ENCODE results near the gene GAB2.

The GAB2 gene

DNA sequence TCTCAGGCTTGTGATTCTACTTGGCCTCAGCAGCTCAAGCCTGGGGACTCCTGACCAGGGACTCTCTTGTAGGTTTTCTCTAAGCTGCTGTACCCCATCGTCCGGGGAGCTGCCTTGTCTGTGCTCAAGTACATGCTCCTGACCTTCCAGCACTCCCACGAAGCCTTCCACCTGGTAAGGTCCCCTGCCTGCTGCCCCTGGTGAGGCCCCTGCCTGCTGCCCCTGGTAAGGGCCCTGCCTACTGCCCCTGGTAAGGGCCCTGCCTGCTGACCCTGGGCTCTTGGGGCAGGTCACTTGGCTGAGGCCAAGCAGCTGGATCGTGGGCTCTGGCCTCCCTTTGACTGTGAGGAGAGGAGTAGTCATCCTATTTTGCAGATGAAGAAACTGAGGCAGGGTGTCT is 217.6 kb downstream of the GAB2 start:
- no peak for DNase-seq

DNA sequence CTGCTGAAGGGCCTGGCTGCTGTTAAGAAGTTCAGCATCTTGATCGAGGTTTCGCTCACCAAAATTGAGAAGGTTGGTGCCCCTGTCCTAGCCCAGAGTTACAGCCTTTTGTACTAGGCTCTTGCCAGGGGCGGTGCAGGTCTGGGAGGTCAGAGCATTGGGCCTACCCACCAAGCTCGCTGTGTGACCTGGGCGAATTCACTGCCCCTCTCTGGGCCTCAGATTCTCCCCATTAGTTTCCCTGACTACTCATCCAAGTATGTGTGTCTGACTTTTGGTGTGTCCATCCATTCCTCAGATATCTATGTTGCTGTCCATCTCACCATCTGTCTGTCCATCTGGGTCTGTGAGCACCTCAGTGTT is 218.0 kb downstream of the GAB2 start:
- DNase-seq: no peak

DNA sequence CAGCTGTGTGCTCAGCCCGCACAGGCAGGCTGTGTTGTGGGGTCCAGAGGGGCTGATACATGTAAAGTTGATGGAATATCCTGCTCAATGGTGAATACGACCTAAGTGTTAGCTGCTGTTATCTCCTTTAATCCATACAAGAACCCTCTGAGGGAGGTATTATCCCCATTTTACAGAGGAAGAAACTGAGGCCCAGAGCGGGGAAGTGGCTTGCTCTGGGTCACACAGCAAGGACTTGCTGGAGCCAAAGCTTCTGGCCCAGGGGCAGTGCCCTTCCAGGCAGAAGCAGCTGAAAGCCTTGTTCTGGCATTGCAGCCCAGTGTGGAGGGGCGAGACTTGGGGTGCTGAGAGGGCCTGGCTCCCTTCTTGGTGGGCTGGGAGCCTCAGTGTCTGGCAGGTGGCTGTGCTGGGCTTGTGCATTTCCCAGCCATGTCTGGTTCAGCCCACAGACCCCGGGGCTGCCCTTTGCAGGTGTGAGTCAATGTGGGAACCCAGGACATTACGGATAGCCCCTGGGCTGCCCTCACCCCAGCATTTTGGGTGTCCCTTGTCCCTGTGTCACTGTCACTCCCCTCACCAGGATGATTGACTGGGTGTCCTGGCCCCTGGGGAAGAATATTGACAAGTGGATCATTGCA is 218.5 kb downstream of the GAB2 start:
- no peak for DNase-seq

DNA sequence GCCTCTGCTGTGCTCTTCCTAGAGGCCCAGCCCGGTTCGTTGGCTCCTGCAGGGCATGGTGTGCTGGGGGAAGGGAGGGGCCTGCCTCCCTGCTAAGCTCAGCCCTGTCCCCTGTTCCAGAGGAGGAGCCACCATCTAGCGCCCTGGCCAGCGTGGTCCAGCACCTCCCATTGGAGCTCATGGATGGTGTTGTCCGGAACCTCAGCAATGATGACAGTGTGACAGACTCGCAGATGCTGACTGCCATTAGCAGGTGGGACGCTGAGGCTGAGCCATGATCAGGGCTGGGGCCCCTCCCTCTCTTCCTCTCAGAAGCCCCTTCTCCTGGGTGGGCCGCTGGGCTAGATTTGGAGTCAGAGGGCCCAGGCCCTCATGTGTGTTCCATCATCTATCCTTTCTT is 219.8 kb downstream of the GAB2 start:
- DNase-seq: no peak

DNA sequence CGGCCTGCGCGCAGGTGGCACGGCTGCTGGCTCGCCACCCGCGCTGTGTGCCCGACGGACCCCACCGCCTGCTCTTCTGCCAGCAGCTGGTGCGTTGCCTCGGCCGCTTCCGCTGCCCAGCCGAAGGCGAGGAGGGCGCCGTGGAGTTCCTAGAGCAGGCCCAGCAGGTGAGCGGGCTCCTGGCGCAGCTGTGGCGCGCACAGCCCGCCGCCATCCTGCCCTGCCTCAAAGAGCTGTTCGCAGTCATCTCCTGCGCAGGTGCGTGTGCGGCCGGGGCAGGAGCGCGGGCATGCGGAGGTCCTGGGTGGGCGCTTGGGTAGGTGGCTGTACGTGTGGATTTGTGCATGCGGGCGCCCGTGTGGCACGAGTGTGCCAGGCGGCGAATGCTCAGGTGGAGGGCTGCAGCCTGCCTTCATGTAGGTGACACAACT is 220.9 kb downstream of the GAB2 start:
- no peak for DNase-seq

DNA sequence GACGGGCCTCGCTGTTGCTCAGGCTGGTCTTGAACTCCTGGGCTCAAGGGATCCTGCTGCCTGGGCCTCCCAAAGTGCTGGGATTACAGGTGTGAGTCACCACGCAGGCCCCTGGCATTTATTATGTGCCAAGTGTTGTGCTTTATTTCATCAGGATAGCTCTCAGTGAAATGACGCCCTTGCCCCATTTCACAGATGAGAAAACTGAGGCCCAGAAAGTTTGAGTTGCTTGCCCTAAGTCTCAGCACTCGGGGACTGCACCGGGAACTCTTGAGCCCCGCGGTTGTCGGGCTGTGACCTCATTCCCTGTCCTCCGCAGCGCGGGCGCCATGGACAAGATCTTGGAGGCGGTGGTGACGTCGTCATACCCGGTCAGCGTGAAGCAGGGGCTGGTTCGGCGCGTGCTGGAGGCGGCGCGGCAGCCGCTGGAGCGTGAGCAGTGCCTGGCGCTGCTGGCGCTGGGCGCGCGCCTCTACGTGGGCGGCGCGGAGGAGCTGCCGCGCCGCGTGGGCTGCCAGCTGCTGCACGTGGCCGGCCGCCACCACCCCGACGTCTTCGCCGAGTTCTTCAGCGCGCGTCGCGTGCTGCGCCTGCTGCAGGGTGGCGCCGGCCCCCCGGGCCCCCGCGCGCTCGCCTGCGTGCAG is 221.6 kb downstream of the GAB2 start:
- no peak for DNase-seq

DNA sequence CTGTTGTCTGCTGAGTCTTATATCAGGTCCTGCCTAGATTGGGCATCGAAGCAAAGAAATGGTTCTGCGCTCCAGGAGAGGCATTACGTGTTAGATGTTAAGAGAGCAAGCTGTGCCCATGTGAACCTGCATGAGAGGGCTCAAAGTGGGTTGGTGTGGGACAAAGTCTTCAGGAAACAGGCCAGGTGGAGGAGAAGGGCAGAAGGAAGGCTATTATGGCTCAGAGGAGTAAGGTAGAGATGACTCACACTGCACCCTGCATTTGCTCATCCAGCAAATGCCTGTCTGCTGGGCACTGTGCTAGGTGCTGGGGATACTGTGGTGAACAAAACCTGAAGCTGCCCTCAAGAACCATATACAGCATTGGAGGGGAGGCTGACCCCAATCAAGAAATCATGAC is 223.1 kb downstream of the GAB2 start:
- no peak for DNase-seq

DNA sequence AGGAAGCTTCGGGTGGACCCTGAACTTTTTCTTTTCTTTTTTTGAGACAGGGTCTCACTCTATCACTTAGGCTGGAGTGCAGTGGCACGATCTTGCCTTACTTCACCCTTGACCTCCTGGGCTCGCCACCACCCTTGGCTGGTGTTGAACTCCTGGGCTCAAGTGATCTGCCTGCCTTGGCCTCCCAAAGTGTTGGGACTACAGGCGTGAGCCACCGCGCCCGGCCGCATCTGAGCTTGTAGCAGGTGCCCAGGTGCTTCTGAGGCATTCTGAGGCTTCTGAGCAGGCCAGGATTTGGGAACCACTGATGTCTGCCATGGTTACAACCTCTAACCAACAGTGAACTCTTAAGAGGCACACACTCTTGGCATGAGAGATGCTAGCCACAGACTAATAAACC is 223.8 kb downstream of the GAB2 start:
- no peak for DNase-seq

DNA sequence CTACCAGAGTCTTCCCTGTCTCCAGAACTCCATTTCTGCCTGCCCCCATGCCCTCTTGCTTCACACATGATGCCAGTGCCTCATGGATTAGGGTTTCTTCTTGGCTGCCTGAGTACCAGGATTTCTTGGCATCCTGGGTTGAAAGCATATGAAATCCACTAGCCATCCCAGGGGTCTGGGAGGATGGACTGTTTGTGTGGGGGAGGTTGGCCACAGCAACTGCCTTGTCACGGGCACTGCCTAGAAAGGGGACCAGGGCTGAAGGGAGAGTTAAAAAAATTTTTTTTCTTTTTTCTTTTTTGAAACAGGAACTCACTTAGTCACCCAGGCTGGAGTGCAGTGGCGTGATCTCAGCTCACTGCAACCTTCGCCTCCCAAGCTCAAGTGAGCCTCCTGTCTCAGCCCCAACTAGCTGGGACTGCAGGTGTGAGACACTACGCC is 224.7 kb downstream of the GAB2 start:
- DNase-seq: peak; percentile 22

DNA sequence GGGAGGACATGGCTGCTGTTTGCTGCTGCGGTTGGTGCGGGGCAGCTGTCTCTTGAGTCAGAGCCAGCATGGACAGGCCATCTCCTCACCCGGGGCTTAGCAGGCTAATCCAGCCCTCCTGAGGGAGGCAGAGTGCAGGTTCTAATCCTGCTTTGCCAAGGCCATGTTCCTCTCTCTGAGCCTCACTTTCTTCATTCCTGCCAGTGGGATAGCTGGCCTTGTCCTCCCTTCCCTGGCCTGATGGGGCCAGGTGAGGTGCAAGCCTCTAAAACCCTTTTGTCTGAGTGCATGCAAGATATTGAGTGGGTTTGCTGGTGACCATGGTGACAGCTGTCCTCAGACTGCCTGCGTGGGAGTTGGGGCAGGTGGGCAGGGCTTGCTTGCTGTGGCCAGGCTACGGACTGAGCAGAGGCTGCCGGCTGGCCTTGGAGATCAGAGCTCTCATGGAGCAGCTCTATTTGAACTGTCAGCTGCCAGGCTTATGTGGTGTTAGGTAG is 225.3 kb downstream of the GAB2 start:
- DNase-seq: no peak

DNA sequence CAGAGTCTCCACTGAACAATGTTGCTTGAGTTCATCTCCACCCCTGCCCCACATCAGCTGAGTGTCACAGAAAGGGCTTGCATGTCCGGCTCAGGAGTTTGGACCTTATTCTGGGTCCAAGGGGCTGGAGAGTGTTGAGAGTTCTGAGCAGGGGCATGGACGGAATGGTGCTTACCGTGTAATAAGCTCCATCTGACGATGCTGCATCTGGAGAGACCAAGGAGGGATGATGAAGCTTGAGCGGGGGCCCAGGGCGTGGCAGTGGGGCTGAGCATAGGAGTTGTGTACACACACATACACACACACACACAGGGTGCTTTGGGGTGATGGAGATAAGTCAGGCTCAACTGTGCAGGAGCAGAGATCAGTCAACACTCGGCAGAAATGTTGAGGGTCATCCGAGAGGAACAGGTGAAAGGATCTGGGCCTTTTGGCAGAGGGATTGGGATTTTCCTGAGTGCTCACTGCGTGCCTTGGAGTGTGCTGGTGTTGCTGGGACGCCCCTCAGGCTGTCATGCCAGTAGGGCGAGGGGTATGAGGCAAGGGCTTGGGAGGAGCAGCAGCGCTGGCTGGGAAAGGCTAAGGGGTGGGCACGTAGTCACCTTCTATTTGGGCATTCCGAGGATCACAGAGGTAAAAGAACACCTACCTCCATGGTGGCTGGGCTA is 226.6 kb downstream of the GAB2 start:
- no peak for DNase-seq

DNA sequence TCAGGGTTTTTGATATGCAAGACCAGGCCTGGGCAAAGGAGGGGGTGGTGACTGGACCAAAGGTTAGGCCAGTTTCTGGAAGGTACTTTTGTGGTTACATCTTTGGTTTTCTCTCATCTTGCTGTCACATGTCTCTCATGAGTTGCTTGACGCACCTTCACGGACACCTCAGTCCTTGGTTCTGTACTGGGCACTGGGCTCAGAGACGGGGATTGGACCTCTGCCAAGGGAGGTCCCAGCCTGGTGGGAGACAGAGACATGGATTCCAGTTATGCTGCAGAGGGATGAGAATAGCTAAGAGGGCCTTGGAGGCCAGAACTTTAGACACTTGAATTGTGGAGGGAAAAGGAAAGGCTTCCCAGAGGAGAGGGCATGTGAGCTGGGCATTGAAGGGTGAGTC is 227.2 kb downstream of the GAB2 start:
- no peak for DNase-seq

DNA sequence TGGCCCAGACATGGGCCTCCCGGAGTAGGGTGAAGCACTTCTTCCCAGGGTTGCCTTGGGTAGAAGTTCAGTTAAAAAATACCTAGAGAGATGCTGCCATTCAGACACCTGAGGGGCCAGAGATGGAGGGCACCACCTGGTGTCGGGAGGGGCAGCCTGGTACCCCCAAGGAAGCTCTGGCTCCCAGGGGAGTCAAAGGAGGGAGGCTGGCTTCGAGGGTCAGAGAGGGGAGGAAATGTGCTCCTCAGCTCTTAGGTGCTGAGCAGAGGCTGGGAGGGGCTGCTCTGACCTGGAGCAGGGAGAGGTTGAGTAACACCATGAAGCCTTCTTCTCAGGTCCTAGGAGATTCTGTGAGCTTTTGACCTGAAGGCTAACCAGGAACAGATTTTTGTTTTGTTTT is 227.8 kb downstream of the GAB2 start:
- DNase-seq: no peak

DNA sequence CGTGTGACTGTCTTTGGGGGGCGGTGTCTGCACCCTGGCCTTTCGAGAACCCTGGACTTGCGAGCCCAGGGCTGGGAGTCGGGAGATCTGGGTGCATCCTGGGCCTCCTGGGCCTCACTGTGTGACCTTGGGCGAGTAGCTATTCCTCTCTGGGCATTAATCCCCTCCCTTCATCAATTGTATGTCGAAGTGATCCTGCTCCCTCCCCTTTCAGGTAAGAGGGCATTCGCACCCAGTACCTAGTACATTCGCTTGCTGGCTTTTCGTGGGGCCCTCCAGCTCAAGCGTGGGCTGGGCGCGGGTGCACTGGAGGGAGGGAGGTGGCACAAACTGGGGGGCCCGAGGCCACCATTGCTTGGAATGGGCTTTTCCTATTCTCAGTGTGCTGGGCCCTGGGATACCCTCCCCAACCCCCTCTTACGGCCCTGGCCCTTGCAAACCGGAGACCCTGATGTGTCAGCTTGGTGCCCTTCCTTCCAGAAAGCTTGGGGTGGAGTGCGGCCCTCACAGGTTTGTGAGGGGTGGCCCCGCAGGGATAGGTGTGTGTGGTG is 228.4 kb downstream of the GAB2 start:
- no peak for DNase-seq

DNA sequence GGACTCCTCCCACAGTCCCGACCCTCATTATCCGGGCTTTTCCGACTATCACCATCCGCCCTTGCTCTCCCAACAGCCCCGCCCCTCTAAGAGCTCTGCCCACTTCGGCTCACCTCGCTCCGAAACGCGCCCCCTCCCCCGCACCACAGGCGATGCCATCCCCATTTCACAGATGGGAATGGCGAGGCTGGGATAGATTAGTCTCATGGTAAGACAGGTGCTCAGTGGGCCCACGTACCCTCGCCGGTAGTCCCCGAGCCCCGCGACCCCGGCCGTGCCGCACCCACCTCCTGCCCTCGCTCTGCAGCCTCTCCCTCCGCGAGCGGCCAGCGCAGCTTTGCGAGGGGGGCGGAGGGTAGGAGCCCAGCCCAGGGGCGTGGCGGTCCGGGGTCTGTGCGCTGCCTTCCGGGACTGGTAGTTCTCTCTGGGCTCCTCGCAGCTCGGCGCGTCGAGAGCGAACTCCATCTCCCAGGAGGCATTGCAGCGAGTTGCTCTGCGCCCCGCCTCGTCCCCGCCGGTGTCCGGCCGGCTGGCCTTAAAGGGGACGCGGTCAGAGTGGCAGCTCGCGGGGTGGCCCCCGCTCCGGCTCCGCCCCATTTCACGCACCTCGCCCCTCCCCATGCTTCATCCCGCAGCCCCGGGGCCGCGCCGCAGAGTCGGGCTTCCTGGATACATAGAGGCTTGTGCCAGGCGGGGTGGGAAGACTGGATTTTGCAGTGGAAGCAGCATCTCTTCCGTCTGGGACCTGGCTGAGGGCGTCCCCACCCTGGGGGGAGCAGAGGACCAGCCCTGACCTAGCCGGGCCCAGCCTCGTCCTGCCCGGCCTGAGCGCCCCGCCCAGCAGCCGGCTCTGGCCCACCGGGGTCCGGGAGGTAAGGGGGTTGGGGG is 229.1 kb downstream of the GAB2 start, which contains the start of the genes KCTD21 and USP35:
Gene KCTD21, minus strand, starts transcription at position 341 of the 888 bp plus-strand sequence. CDS start 14,072 bp downstream, outside the sequence.
Gene USP35, plus strand, starts transcription at position 634 of the 888 bp plus-strand sequence. CDS start 7,327 bp downstream, outside the sequence.
- peak; percentile 89 for DNase-seq

DNA sequence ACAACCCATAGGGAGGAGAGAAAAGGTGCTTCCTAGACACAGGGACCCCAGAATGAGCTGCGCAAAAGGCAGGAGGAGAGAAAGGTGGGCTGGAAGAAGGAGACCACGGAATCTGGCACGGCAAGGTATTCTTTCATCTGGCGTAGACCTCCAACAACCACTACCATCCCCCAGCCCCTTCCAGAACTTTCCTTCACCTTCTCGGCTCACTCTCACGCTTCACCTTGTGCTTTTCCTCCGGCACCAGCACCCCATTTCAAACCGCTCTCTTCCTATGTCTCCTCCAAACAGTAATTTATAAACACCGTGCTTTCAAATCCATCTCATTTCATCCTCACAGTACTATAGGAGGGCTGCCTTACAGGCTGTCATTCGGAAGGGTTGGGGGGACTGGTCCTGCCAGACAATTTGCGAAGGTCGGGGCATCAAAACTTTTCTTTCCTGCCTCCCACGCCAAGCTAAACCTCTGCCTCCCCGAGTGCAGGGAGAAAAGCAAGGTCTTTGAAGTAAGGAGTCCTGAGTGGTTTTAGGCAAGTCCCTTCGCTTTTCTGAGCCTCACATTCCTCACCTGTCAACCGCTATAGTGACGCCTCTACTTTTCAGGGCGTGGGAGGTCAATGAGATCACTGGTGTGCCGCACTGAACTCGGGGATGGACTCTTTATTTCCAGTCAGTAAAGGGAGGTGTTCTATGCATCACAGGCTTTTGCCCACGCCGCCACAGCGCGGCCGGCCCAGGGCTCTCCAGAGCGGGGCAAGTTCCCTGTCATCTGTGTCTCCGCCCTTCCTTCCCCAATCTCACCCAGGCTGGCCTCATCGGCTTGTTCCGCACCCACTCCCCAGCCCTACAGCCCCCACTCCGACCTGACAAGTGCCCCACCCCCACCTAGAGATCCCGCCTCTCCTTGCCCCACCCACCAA is 230.0 kb downstream of the GAB2 start:
- peak; percentile 51 for DNase-seq

DNA sequence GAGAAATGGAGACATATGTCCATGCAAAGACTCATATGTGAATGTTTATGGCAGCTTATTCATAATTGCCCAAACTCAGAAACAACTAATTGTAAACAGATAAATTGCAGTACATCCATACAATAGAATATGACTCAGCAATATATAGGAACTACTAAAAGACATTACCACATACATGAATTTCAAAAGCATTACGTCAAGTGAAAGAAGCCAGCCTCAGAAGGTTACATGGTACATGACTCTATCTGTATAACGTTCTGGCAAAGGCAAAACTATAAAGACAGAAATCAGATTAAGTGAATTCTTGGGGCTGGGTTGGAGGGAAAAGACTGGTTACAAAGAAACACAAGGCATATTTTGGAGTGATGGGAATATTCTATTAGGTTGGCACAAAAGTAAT is 236.4 kb downstream of the GAB2 start:
- DNase-seq: no peak

DNA sequence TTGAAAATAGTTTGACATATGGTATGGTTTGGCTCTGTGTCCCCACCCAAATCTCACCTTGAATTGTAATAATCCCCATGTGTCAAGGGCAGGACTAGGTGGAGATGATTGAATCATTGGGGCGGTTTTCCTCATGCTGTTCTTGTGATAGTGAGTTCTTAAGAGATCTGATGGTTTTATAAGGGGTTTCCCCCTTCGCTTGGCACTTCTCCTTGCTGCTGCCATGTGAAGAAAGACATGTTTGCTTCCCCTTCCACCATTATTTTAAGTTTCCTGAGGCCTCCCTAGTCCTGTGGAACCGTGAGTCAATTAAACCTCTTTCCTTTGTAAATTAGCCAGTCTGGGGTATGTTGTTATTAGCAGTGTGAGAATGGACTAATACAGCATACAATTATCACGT is 236.9 kb downstream of the GAB2 start:
- DNase-seq: no peak

DNA sequence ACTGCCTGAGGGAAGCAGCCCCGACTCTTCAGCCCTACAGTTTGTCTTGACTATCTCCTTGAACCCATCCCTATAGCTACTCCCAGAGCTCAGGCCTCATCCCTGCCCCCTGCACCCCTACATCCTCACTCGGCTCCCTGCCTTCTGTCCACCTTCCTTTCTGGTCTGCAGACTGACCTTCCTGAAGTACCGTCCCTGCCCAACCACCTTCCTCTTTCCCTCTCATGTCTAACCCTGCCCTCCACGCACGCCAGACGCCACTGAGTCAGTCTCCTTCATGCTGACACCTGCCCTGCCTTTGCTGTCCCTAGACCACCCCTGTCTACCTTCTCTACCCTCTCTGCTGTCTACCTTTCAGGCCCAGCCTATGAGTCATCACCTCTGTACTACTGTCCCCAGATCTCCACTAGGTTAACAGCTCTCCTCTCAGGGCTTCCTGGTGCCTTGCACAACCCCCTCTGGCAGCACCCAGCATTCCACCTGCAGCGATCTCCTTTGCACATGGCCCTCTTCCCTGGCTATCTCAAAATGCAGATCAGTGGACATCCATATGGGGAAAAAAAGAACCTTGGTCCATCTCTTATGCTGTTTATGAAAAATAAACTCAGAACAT is 238.1 kb downstream of the GAB2 start:
- DNase-seq: no peak

DNA sequence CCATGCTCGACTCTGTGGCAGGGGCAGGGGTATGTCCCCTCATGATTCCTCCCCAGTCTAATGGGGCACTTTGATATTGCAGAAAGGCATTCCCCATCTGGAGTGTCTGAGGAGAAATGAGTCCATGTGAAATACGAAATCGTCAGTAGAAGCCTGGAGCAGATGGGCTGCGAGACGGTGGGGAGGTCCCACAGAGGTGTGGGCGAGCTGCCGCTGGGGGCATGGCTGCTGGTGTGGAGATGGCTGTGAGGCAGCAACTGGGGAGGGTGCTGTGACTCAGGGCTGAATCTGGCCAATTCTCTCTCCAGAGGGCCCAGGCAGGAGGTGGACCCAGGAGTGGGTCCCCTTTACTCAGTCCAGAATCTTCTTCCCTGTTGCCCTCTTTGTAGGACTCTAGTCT is 240.4 kb downstream of the GAB2 start:
- no peak for DNase-seq

DNA sequence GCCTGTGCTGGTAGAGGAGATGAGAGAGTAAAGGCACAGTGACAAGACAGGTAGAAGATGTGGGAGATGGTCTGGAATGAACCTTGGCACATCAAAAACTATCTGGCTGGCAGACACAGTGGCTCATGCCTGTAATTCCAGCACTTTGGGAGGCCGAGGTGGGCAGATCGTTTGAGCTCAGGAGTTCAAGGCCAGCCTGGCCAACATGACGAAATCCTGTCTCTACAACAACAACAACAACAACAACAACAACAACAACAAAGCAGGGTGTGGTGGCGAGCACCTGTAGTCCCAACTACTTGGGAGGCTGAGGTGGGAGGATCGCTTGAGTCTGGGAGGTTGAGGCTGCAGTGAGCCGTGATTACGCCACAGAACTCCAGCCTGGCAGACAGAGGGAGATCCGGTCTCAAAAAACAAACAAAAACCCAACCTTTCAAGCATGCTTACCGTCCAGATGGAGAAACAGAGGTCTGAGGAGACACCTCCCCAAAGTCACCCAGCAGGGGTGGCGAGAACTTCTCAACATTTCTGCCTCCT is 240.9 kb downstream of the GAB2 start:
- no peak for DNase-seq
